Calu3 (cell line): Measurements from ENCODE around the gene LCLAT1. TPM values are rescaled to one million over a fixed set of nuclear protein-coding genes. Genes with fewer than 3 reads are reported as not detected.

Experiments
- BruUV-seq: library from RNA; stranded (reverse); fragments of 400-500 nt; replicated peaks from 2 replicates; lab custom pipeline; 2021; lab: Mats Ljungman, UMichigan
- CTCF ChIA-PET: fragments of 300-600 bp; sonication (Branson Sonifier 250); formaldehyde crosslinking; loops from one replicate; lab custom pipeline; 2022; ENCODE audit warnings: antibody characterized with exemption; lab: Charles Lee
- DNase-seq: peaks from one replicate; pipeline ENCODE4 v3.0.0; 2022
- H3K27ac Mint-ChIP-seq: one replicate; pipeline ENCODE4 v1.8.0; 2022; ENCODE audit warnings: mixed read lengths; ENCODE audit not compliant: unreplicated experiment
- H3K27me3 Mint-ChIP-seq: one replicate; pipeline ENCODE4 v1.8.0; 2022; ENCODE audit warnings: mixed read lengths; ENCODE audit not compliant: unreplicated experiment
- H3K36me3 Mint-ChIP-seq: one replicate; pipeline ENCODE4 v1.8.0; 2022; ENCODE audit warnings: mild to moderate bottlenecking, moderate library complexity, mixed read lengths; ENCODE audit not compliant: insufficient read depth, unreplicated experiment
- H3K4me1 Mint-ChIP-seq: one replicate; pipeline ENCODE4 v1.8.0; 2022; ENCODE audit warnings: mild to moderate bottlenecking, low read depth, mixed read lengths; ENCODE audit not compliant: unreplicated experiment
- H3K4me3 Mint-ChIP-seq: one replicate; pipeline ENCODE4 v1.8.0; 2022; ENCODE audit warnings: mild to moderate bottlenecking, low read depth, moderate library complexity, mixed read lengths; ENCODE audit not compliant: unreplicated experiment
- H3K9me3 Mint-ChIP-seq: one replicate; pipeline ENCODE4 v1.8.0; 2022; ENCODE audit warnings: low read depth, mixed read lengths; ENCODE audit not compliant: unreplicated experiment
- CTCF ChIP-seq: fragments of 200-600 bp; IDR thresholded peaks from one replicate; pipeline ENCODE4 v1.8.0; 2022; ENCODE audit warnings: antibody characterized with exemption; ENCODE audit not compliant: unreplicated experiment
- intact Hi-C: fragments of 100-400 bp; cut with micrococcal nuclease; formaldehyde crosslinking; loops from one replicate; pipeline ENCODE4 v1.10.0; 2022; ENCODE audit not compliant: unreplicated experiment
- total RNA-seq: library from RNA; stranded (reverse); gene quantifications from 2 replicates; pipeline ENCODE4 v1.2.3, GENCODE V29; 2022

LCLAT1 gene
- total RNA-seq, 1 experiment from 2014 or later: 47.6 TPM

GRCh38 chr2:30675758-30676157 lies 228.7 kb downstream of the LCLAT1 start:
- DNase-seq: no peak
- no TSS peak for BruUV-seq
- no peak for TF ChIP-seq CTCF
- CTCF ChIA-PET: interaction anchor here (0.6 kb wide), 1 partner anchor 511 kb away, joined by 3 read pairs; no protein-coding TSS in a partner anchor
- Mint-ChIP-seq H3K27me3 (peaks cover 46% of the 10 kb centered on the region), H3K36me3 (no peaks in the 10 kb centered on the region), H3K4me3 (no peak overlapping the region), H3K9me3 (no peaks in the 10 kb centered on the region), H3K27ac (no peak overlapping the region), H3K4me1 (no peaks in the 10 kb centered on the region)
- intact Hi-C loops: no loop called here

- Mint-ChIP-seq H3K27ac (no peak overlapping the region), H3K4me3 (no peak overlapping the region), H3K36me3 (no peaks in the 10 kb centered on the region), H3K4me1 (no peaks in the 10 kb centered on the region), H3K9me3 (no peaks in the 10 kb centered on the region), H3K27me3 (peaks cover 61% of the 10 kb centered on the region)
- intact Hi-C loops: no loop called here
- CTCF ChIA-PET: no interaction called here
- no TSS peak for BruUV-seq
- no peak for TF ChIP-seq CTCF
- DNase-seq: no peak
Measured at GRCh38 chr2:30677231-30677630, 230.2 kb downstream of the LCLAT1 start.

GRCh38 chr2:30677861-30678385 lies 230.9 kb downstream of the LCLAT1 start:
- CTCF ChIA-PET: no interaction called here
- no TSS peak for BruUV-seq
- no peak for DNase-seq
- intact Hi-C loops: no loop called here
- no peak for TF ChIP-seq CTCF
- no peaks in the 10 kb centered on the region for H3K4me1 Mint-ChIP-seq
- H3K27ac Mint-ChIP-seq: no peak overlapping the region
- H3K9me3 Mint-ChIP-seq: no peaks in the 10 kb centered on the region
- H3K36me3 Mint-ChIP-seq: no peaks in the 10 kb centered on the region
- H3K4me3 Mint-ChIP-seq: no peak overlapping the region
- H3K27me3 Mint-ChIP-seq: peaks cover 67% of the 10 kb centered on the region

GRCh38 chr2:30678410-30679137 lies 231.5 kb downstream of the LCLAT1 start:
- Mint-ChIP-seq H3K9me3 (no peaks in the 10 kb centered on the region), H3K27me3 (peaks cover 71% of the 10 kb centered on the region), H3K36me3 (no peaks in the 10 kb centered on the region), H3K4me3 (no peak overlapping the region), H3K27ac (no peak overlapping the region), H3K4me1 (no peaks in the 10 kb centered on the region)
- no peak for TF ChIP-seq CTCF
- CTCF ChIA-PET: no interaction called here
- no TSS peak for BruUV-seq
- intact Hi-C loops: no loop called here
- no peak for DNase-seq
